K562 (cell line): Measurements from ENCODE around the gene CDSN. TPM values are rescaled to one million over a fixed set of nuclear protein-coding genes. Genes with fewer than 3 reads are reported as not detected.

Experiments
- BCLAF1 ChIP-seq, 2 experiments: fragments of 450-650 bp in 1 of 2; IDR thresholded peaks; 2 replicates each; pipeline ENCODE4 v1.6.1; 2011 to 2017; ENCODE audit warnings: low read depth in 2 of 2, antibody characterized with exemption in 1 of 2, borderline replicate concordance in 1 of 2, low read length in 1 of 2, mild to moderate bottlenecking in 1 of 2, mixed read lengths in 1 of 2; ENCODE audit not compliant: control insufficient read depth in 1 of 2
- CHAMP1 ChIP-seq: fragments of 450-650 bp; IDR thresholded peaks from 2 replicates; pipeline ENCODE4 v1.6.1; 2016; ENCODE audit warnings: mild to moderate bottlenecking
- ESRRA ChIP-seq: fragments of 450-650 bp; IDR thresholded peaks from 2 replicates; pipeline ENCODE4 v1.6.1; 2014; ENCODE audit warnings: low read depth, mild to moderate bottlenecking, moderate library complexity, borderline replicate concordance
- FOSL1 ChIP-seq: fragments of 200-800 bp; sonication (Bioruptor generic); conservative IDR thresholded peaks from 2 replicates; pipeline ENCODE4 v1.6.1; 2016; ENCODE audit warnings: missing genetic modification characterization, missing compliant biosample characterization
- GTF2E2 ChIP-seq: fragments of 200-800 bp; sonication (Bioruptor generic); IDR thresholded peaks from 2 replicates; pipeline ENCODE4 v1.6.1; 2016; ENCODE audit warnings: missing genetic modification characterization, missing compliant biosample characterization
- HDAC2 ChIP-seq: fragments of 450-650 bp; IDR thresholded peaks from 2 replicates; pipeline ENCODE4 v1.6.1; 2016; ENCODE audit warnings: mild to moderate bottlenecking
- KLF13 ChIP-seq: fragments of 450-650 bp; IDR thresholded peaks from 2 replicates; pipeline ENCODE4 v1.6.1; 2016; ENCODE audit warnings: missing genetic modification characterization, low read depth, mild to moderate bottlenecking, missing compliant biosample characterization, moderate library complexity, borderline replicate concordance
- KLF6 ChIP-seq: fragments of 250-450 bp; sonication (Bioruptor Pico); IDR thresholded peaks from 2 replicates; pipeline ENCODE4 v1.4.0; 2020; ENCODE audit warnings: mild to moderate bottlenecking, moderate library complexity, borderline replicate concordance
- MAX ChIP-seq: sonication (generic); formaldehyde crosslinking; IDR thresholded peaks from 2 replicates; pipeline ENCODE4 v1.9.0; 2022; ENCODE audit warnings: mild to moderate bottlenecking, missing genetic modification reagents
- NEUROD1 ChIP-seq: fragments of 150-350 bp; IDR thresholded peaks from 2 replicates; pipeline ENCODE4 v1.6.1; 2014; ENCODE audit warnings: borderline replicate concordance, low read length, low read depth; ENCODE audit not compliant: partially characterized antibody
- NFYB ChIP-seq: IDR thresholded peaks from 2 replicates; pipeline ENCODE4 v1.6.1; 2011; ENCODE audit warnings: mild to moderate bottlenecking, moderate library complexity; ENCODE audit not compliant: insufficient read length; ENCODE audit errors: extremely low read depth
- POLR3A ChIP-seq: IDR thresholded peaks from 2 replicates; pipeline ENCODE4 v1.6.1; 2011; ENCODE audit warnings: borderline replicate concordance, mild to moderate bottlenecking, moderate library complexity; ENCODE audit not compliant: insufficient read length, insufficient read depth; ENCODE audit errors: extremely low read depth
- POLR3G ChIP-seq: IDR thresholded peaks from 2 replicates; pipeline ENCODE4 v1.6.1; 2011; ENCODE audit not compliant: insufficient read length, insufficient replicate concordance; ENCODE audit errors: extremely low read depth
- RB1 ChIP-seq: fragments of 450-650 bp; IDR thresholded peaks from 2 replicates; pipeline ENCODE4 v1.6.1; 2017; ENCODE audit warnings: low read depth, mild to moderate bottlenecking
- XRCC4 ChIP-seq: IDR thresholded peaks from one replicate; pipeline ENCODE4 v1.6.1; 2011; ENCODE audit not compliant: insufficient read depth, insufficient read length; ENCODE audit errors: extremely low read depth
- ZBTB8A ChIP-seq: fragments of 450-650 bp; IDR thresholded peaks from 2 replicates; pipeline ENCODE4 v1.6.1; 2018; ENCODE audit warnings: mild to moderate bottlenecking, moderate library complexity; ENCODE audit not compliant: partially characterized antibody
- ZNF146 ChIP-seq: IDR thresholded peaks from one replicate; pipeline ENCODE4 v1.6.1; 2018; ENCODE audit warnings: missing compliant biosample characterization; ENCODE audit not compliant: unreplicated experiment
- ZNF316 ChIP-seq: fragments of 450-650 bp; IDR thresholded peaks from 2 replicates; pipeline ENCODE4 v1.6.1; 2016
- ZNF561 ChIP-seq: fragments of 450-650 bp; formaldehyde crosslinking; conservative IDR thresholded peaks from 2 replicates; pipeline ENCODE4 v1.4.0; 2020; ENCODE audit warnings: mild to moderate bottlenecking, moderate library complexity
- ZNF586 ChIP-seq: fragments of 450-650 bp; formaldehyde crosslinking; conservative IDR thresholded peaks from 2 replicates; pipeline ENCODE4 v1.4.0; 2020; ENCODE audit warnings: mild to moderate bottlenecking, moderate library complexity
- ZNF778 ChIP-seq: fragments of 450-650 bp; formaldehyde crosslinking; IDR thresholded peaks from 2 replicates; pipeline ENCODE4 v1.4.0; 2020; ENCODE audit warnings: mild to moderate bottlenecking, moderate library complexity
- ZNF830 ChIP-seq: fragments of 250-450 bp; sonication (Bioruptor Pico); IDR thresholded peaks from 2 replicates; pipeline ENCODE4 v1.5.0; 2021; ENCODE audit warnings: mild to moderate bottlenecking
- polyA plus RNA-seq, 8 experiments: library from polyadenylated mRNA; depleted of rRNA in 4 of 8; stranded (reverse) in 5 of 8; unstranded in 3 of 8; fragments of >200 nt; fragmentation: Nextera tagmentation in 2 of 8; fragmentation: Illumina TruSeq in 1 of 8; extraction: Ambion mirVana in 2 of 8; extraction: Trizol in 1 of 8; gene quantifications; 2 replicates each; pipeline versions ENCODE4 v1.2.1 to v1.2.3, GENCODE V29; 2011 to 2014; ENCODE audit warnings: inconsistent platforms in 1 of 8, missing spikeins in 1 of 8
- total RNA-seq, 7 experiments: library from RNA; depleted of rRNA in 6 of 7; stranded (reverse); fragments of >200 nt in 6 of 7; fragmentation: Illumina TruSeq in 2 of 7; extraction: Trizol in 2 of 7; gene quantifications; 2 replicates each; pipeline versions ENCODE4 v1.2.1 to v1.2.3, GENCODE V29; 2011 to 2021; ENCODE audit warnings: low replicate concordance in 1 of 7

Gene CDSN
- total and polyA plus RNA-seq, 9 of the 15 experiments (the other 6 are each of a cell fraction or from before 2014, with no cell fraction given) = not detected

- TF ChIP-seq ZNF778 (CRISPR knock-in tag) (no peak), ZNF561 (CRISPR knock-in tag) (no peak), FOSL1 (tag) (no peak), KLF13 (tag) (0 out of 2 replicates have a peak, but pooled peaks have one; percentile 7), BCLAF1 (IDR thresholded peaks at IDR 0.05; ENCODE audit: borderline replicate concordance in 1 of 2, control insufficient read depth in 1 of 2, low read depth in 2 of 2, low read length in 1 of 2) (no peak), ZNF586 (no peak), NFYB (no peak), MAX (CRISPR knock-in tag) (no peak), ZBTB8A (no peak), POLR3G (no peak), ZNF146 (CRISPR knock-in tag) (no peak), HDAC2 (no peak), ZNF316 (no peak), ESRRA (no peak), CHAMP1 (0 out of 2 replicates have a peak, but pooled peaks have one; percentile 27), GTF2E2 (tag) (no peak), ZNF830 (no peak), POLR3A (no peak), XRCC4 (no peak), RB1 (peak; percentile 83; the same call in 1 of the 2 replicates), NEUROD1 (peak; percentile 39), KLF6 (CRISPR knock-in tag) (no peak)
Measured at GRCh38 chr6:31068669-31069340, 51.4 kb downstream of the CDSN start (continued).
